ENCODE data around the gene TAF1C.

- TF ChIP-seq ATF2 (IDR thresholded peaks at IDR 0.05; ENCODE audit: low read length) = no peak
- TF ChIP-seq EZH2 (IDR thresholded peaks at IDR 0.05; ENCODE audit: low read depth, low read length, severe bottlenecking) = no peak
- TF ChIP-seq EGR1 (IDR thresholded peaks at IDR 0.05; ENCODE audit: borderline replicate concordance, low read depth, low read length) = no peak
Observed at GRCh38 chr16:84165746-84166145, 21.1 kb downstream of the TAF1C start.
